ENCODE data around the gene CLEC4F. TPM values are rescaled to one million over a fixed set of nuclear protein-coding genes. Genes with fewer than 3 reads are reported as not detected.

CLEC4F gene
- total RNA-seq, 1 donor from 2014 or later = 0.10 TPM

- peaks cover 11% of the 10 kb centered on the region for H3K4me1 Mint-ChIP-seq (ENCODE audit: low read depth)
- H3K27ac Mint-ChIP-seq = no peak overlapping the region
- no peaks in the 10 kb centered on the region for H3K9me3 Mint-ChIP-seq
- intact Hi-C loops (cut with micrococcal nuclease) = no loop called here
- H3K36me3 Mint-ChIP-seq (ENCODE audit: low read depth) = peaks cover 3% of the 10 kb centered on the region
- DNase-seq (ENCODE audit: low spot score) = no peak
- peaks cover 29% of the 10 kb centered on the region for H3K27me3 Mint-ChIP-seq (ENCODE audit: insufficient read depth)
- H3K4me3 Mint-ChIP-seq = no peak overlapping the region
Observed at GRCh38 chr2:70793450-70793849, 26.9 kb downstream of the CLEC4F start.

- intact Hi-C loops (cut with micrococcal nuclease) = no loop called here
- H3K27me3 Mint-ChIP-seq (ENCODE audit: insufficient read depth) = peaks cover 46% of the 10 kb centered on the region
Observed at GRCh38 chr2:70790136-70790828, 30.1 kb downstream of the CLEC4F start, which contains the start of gene FIGLA. Gene FIGLA (minus strand): TSS chr2:70790643. CDS start chr2:70790638, 5 bp downstream.

GRCh38 chr2:70789304-70790135 lies 30.9 kb downstream of the CLEC4F start:
- H3K4me3 Mint-ChIP-seq = peak overlapping the region; percentile 75
- peak; percentile 55 for DNase-seq (ENCODE audit: low spot score)
- no peaks in the 10 kb centered on the region for H3K36me3 Mint-ChIP-seq (ENCODE audit: low read depth)
- peaks cover 46% of the 10 kb centered on the region for H3K27me3 Mint-ChIP-seq (ENCODE audit: insufficient read depth)
- H3K9me3 Mint-ChIP-seq = no peaks in the 10 kb centered on the region
- intact Hi-C loops (cut with micrococcal nuclease) = loop anchor here (1.0 to 2.0 kb wide), 6 partner anchors 72 to 485 kb away; no protein-coding TSS in a partner anchor
- H3K27ac Mint-ChIP-seq = no peak overlapping the region
- H3K4me1 Mint-ChIP-seq (ENCODE audit: low read depth) = peaks cover 13% of the 10 kb centered on the region

More at GRCh38 chr2:70790136-70790828, 30.1 kb downstream of the CLEC4F start, which contains the start of gene FIGLA:
- no peaks in the 10 kb centered on the region for H3K36me3 Mint-ChIP-seq (ENCODE audit: low read depth)
- DNase-seq (ENCODE audit: low spot score) = no peak
- H3K27ac Mint-ChIP-seq = no peak within 1 kb of the TSS
- peak within 1 kb of the TSS; percentile 75 for H3K4me3 Mint-ChIP-seq
- H3K9me3 Mint-ChIP-seq = no peaks in the 10 kb centered on the region
- H3K4me1 Mint-ChIP-seq (ENCODE audit: low read depth) = peaks cover 11% of the 10 kb centered on the region

- intact Hi-C loops (cut with micrococcal nuclease) = loop anchor here (1.0 kb wide), 1 partner anchor 130 kb away; no protein-coding TSS in a partner anchor
- H3K27me3 Mint-ChIP-seq (ENCODE audit: insufficient read depth) = peaks cover 33% of the 10 kb centered on the region
- no peak overlapping the region for H3K27ac Mint-ChIP-seq
- no peak for DNase-seq (ENCODE audit: low spot score)
- H3K36me3 Mint-ChIP-seq (ENCODE audit: low read depth) = no peaks in the 10 kb centered on the region
- no peaks in the 10 kb centered on the region for H3K9me3 Mint-ChIP-seq
- H3K4me3 Mint-ChIP-seq = no peak overlapping the region
- peaks cover 13% of the 10 kb centered on the region for H3K4me1 Mint-ChIP-seq (ENCODE audit: low read depth)
Observed at GRCh38 chr2:70785137-70785911, 35.1 kb downstream of the CLEC4F start.

GRCh38 chr2:70784320-70784719 lies 36.1 kb downstream of the CLEC4F start:
- no peaks in the 10 kb centered on the region for H3K9me3 Mint-ChIP-seq
- H3K36me3 Mint-ChIP-seq (ENCODE audit: low read depth) = no peaks in the 10 kb centered on the region
- peaks cover 7% of the 10 kb centered on the region for H3K4me1 Mint-ChIP-seq (ENCODE audit: low read depth)
- no peak overlapping the region for H3K4me3 Mint-ChIP-seq
- DNase-seq (ENCODE audit: low spot score) = no peak
- intact Hi-C loops (cut with micrococcal nuclease) = no loop called here
- H3K27ac Mint-ChIP-seq = no peak overlapping the region
- H3K27me3 Mint-ChIP-seq (ENCODE audit: insufficient read depth) = peaks cover 36% of the 10 kb centered on the region

GRCh38 chr2:70779911-70780545 lies 40.4 kb downstream of the CLEC4F start:
- intact Hi-C loops (cut with micrococcal nuclease) = no loop called here
- H3K4me3 Mint-ChIP-seq = no peak overlapping the region
- DNase-seq (ENCODE audit: low spot score) = no peak
- H3K36me3 Mint-ChIP-seq (ENCODE audit: low read depth) = no peaks in the 10 kb centered on the region
- no peaks in the 10 kb centered on the region for H3K4me1 Mint-ChIP-seq (ENCODE audit: low read depth)
- no peaks in the 10 kb centered on the region for H3K9me3 Mint-ChIP-seq
- H3K27me3 Mint-ChIP-seq (ENCODE audit: insufficient read depth) = peaks cover 37% of the 10 kb centered on the region
- H3K27ac Mint-ChIP-seq = no peak overlapping the region

GRCh38 chr2:70779491-70779890 lies 40.9 kb downstream of the CLEC4F start:
- DNase-seq (ENCODE audit: low spot score) = no peak
- Mint-ChIP-seq H3K9me3 (no peaks in the 10 kb centered on the region), H3K4me1 (ENCODE audit: low read depth) (no peaks in the 10 kb centered on the region), H3K27ac (no peak overlapping the region), H3K27me3 (ENCODE audit: insufficient read depth) (peaks cover 40% of the 10 kb centered on the region), H3K4me3 (no peak overlapping the region), H3K36me3 (ENCODE audit: low read depth) (no peaks in the 10 kb centered on the region)
- intact Hi-C loops (cut with micrococcal nuclease) = no loop called here

- Mint-ChIP-seq H3K4me1 (ENCODE audit: low read depth) (no peaks in the 10 kb centered on the region), H3K9me3 (no peaks in the 10 kb centered on the region), H3K27me3 (ENCODE audit: insufficient read depth) (peaks cover 46% of the 10 kb centered on the region), H3K36me3 (ENCODE audit: low read depth) (no peaks in the 10 kb centered on the region), H3K4me3 (no peak overlapping the region), H3K27ac (no peak overlapping the region)
- DNase-seq (ENCODE audit: low spot score) = no peak
- intact Hi-C loops (cut with micrococcal nuclease) = no loop called here
Observed at GRCh38 chr2:70778676-70779075, 41.7 kb downstream of the CLEC4F start.

GRCh38 chr2:70777450-70777849 lies 42.9 kb downstream of the CLEC4F start:
- H3K36me3 Mint-ChIP-seq (ENCODE audit: low read depth) = no peaks in the 10 kb centered on the region
- no peaks in the 10 kb centered on the region for H3K4me1 Mint-ChIP-seq (ENCODE audit: low read depth)
- no peak overlapping the region for H3K27ac Mint-ChIP-seq
- H3K27me3 Mint-ChIP-seq (ENCODE audit: insufficient read depth) = peaks cover 56% of the 10 kb centered on the region
- no peaks in the 10 kb centered on the region for H3K9me3 Mint-ChIP-seq
- no peak for DNase-seq (ENCODE audit: low spot score)
- intact Hi-C loops (cut with micrococcal nuclease) = no loop called here
- no peak overlapping the region for H3K4me3 Mint-ChIP-seq

GRCh38 chr2:70776266-70776665 lies 44.1 kb downstream of the CLEC4F start:
- Mint-ChIP-seq H3K36me3 (ENCODE audit: low read depth) (no peaks in the 10 kb centered on the region), H3K27ac (no peak overlapping the region), H3K9me3 (no peaks in the 10 kb centered on the region), H3K4me3 (no peak overlapping the region), H3K27me3 (ENCODE audit: insufficient read depth) (peaks cover 53% of the 10 kb centered on the region), H3K4me1 (ENCODE audit: low read depth) (peaks cover 2% of the 10 kb centered on the region)
- DNase-seq (ENCODE audit: low spot score) = no peak
- intact Hi-C loops (cut with micrococcal nuclease) = no loop called here

GRCh38 chr2:70775141-70775540 lies 45.3 kb downstream of the CLEC4F start:
- Mint-ChIP-seq H3K27ac (no peak overlapping the region), H3K27me3 (ENCODE audit: insufficient read depth) (peaks cover 48% of the 10 kb centered on the region), H3K4me1 (ENCODE audit: low read depth) (peaks cover 7% of the 10 kb centered on the region), H3K9me3 (no peaks in the 10 kb centered on the region), H3K4me3 (no peak overlapping the region), H3K36me3 (ENCODE audit: low read depth) (no peaks in the 10 kb centered on the region)
- no peak for DNase-seq (ENCODE audit: low spot score)
- intact Hi-C loops (cut with micrococcal nuclease) = no loop called here

- intact Hi-C loops (cut with micrococcal nuclease) = no loop called here
- Mint-ChIP-seq H3K4me1 (ENCODE audit: low read depth) (peaks cover 13% of the 10 kb centered on the region), H3K27ac (no peak overlapping the region), H3K9me3 (no peaks in the 10 kb centered on the region), H3K27me3 (ENCODE audit: insufficient read depth) (peaks cover 49% of the 10 kb centered on the region), H3K4me3 (no peak overlapping the region), H3K36me3 (ENCODE audit: low read depth) (peaks cover 2% of the 10 kb centered on the region)
- no peak for DNase-seq (ENCODE audit: low spot score)
Observed at GRCh38 chr2:70772486-70773155, 47.8 kb downstream of the CLEC4F start.

All from activated T-helper 1 cell treated with anti-CD3 and anti-CD28 coated beads, Interleukin-12 subunit alpha, Interleukin-12 subunit beta, Interleukin-2, Interleukin-4 antibody, amounts not matched to agents 30 ng/mL and 10 ng/mL and 1 ng/mL, durations not matched to agents 14 hours and 24 hours and 36 hours (primary cell).